Brain pericyte (primary cell): ENCODE results near the gene TUBA4B.
A peak's percentile ranks its signal among the peaks of the same experiment; 100 is the strongest.
"Not testable (repeated sequence)": the region's sequence is repeated elsewhere in the genome, so short reads cannot be mapped to it uniquely, and the experiment has no call there.

Experiments
- DNase-seq: peaks from one replicate; pipeline ENCODE4 v3.0.0-alpha.2; 2012; ENCODE audit warnings: low read depth, low spot score

The TUBA4B gene

DNA sequence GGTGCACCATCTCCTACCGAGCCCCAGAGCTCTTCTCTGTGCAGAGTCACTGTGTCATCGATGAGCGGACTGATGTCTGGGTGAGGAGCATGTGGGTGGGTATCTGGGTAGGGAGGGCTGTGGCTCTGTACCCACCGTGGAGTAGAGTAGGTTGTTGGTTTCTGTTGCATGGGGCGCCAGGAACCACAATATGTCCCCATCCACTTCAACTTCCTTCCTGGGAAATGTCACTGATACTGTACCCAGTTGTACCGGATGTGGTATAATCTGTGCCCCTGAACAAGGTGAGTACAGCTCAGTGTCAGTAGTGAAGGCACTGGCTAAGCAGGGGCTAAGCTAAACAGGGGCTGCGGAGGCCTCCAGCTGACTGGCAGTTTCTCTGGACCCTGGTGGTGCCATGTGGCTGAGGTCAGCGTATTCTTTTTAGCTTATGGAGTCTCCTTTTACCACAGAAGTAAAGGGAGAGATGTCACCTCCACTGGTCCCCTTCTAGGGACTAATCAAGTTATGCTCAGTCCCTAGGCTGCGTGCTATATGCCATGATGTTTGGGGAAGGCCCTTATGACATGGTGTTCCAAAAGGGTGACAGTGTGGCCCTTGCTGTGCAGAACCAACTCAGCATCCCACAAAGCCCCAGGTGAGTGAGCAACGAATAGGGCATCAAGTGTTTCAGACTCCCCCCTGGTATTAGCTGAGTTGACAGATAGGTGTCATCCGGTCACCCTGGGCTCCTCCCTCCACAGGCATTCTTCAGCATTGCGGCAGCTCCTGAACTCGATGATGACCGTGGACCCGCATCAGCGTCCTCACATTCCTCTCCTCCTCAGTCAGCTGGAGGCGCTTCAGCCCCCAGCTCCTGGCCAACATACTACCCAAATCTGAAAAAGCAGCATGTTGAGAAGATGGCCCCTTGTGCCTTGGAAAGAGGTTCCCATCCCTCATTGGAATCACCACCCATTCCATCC, 5.1 kb upstream of the TUBA4B start:
- no peak for DNase-seq

DNA sequence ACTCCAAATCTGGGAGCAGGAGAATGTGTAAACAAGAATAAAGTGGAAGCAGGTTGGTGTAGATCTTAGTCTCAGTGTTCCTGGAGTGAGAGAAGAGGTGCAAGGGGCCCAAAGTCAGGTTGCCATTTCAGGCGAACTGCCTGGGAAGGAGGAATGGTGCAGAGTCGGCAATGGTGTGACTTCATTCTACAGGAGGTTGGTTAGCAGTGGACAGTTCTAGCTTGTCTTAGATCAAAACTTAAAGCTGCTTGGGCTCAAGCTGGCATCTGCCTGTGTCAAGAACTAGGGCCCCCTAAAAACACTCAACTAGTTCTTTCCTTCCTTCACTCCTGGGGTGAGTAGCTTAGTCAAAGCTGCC, 4.2 kb upstream of the TUBA4B start:
- DNase-seq, result no peak

DNA sequence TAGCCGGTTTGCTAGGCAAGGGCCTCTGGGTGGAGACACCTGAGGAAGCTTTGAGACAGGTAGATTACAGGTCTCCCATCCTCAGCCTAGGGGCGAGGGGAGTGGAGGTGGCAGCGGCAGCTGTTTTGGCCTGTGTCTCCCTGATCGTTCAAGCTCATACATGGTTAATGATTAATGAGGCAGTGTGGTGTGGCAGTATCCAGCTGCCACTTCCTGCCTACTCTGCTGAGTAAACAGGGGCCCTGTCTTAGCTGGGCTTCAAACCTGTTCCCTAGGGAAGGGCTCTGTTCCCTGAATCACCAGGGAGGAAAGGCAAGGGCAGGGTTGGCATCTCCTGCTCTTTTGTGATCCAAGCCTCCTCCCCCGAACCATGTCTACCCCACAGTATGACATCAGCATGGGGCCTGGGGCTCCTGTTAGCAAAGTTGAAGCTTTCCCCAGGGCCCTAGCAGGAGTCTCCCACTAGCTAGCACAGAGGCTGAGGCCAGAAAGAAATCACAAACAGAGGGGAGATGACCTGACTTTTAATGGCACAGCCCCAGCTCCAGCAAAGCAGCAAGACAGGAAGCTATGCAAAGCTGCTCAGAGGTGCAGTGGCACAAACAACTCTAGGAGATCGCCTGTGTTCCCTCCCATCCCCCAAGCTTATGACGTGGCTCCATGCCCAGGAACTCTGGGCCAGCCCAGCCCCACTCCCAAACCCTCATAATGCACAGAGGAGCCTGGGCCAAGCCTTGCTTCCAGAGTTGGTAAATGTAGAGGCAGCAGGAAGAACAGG, 3.7 kb upstream of the TUBA4B start:
- DNase-seq, result peak; percentile 21

DNA sequence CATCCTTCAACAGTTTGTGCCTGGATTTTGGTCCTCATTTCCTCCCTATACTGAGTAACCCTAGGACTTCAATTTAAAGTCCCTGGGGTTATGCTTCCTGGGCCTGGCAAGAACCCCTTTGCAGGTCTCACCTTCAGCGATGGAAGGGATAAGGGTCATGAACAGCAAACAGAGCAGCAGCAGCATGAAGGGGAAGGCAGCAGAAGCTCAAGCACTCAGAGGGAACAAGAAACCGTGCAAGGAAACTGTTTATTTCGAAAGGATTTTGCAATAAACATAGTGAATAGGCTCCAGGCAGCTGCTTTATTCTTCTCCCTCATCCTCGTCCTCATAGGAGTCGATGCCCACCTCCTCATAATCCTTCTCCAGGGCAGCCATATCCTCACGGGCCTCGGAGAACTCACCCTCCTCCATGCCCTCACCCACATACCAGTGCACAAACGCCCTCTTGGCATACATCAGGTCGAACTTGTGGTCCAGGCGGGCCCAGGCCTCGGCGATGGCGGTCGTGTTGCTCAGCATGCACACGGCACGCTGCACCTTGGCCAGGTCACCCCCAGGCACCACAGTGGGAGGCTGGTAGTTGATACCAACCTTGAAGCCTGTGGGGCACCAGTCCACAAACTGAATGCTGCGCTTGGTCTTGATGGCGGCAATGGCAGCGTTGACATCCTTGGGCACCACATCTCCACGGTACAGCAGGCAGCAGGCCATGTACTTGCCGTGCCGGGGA, 2.8 kb upstream of the TUBA4B start:
- no peak for DNase-seq

GRCh38 chr2:219251656-219252055, 1.4 kb upstream of the TUBA4B start:
- DNase-seq, result no peak

- no peak for DNase-seq
These were observed 959 bp upstream of the TUBA4B start for GRCh38 chr2:219252084-219252483.

GRCh38 chr2:219252570-219252899, 508 bp upstream of the TUBA4B start:
- DNase-seq, result no peak

DNA sequence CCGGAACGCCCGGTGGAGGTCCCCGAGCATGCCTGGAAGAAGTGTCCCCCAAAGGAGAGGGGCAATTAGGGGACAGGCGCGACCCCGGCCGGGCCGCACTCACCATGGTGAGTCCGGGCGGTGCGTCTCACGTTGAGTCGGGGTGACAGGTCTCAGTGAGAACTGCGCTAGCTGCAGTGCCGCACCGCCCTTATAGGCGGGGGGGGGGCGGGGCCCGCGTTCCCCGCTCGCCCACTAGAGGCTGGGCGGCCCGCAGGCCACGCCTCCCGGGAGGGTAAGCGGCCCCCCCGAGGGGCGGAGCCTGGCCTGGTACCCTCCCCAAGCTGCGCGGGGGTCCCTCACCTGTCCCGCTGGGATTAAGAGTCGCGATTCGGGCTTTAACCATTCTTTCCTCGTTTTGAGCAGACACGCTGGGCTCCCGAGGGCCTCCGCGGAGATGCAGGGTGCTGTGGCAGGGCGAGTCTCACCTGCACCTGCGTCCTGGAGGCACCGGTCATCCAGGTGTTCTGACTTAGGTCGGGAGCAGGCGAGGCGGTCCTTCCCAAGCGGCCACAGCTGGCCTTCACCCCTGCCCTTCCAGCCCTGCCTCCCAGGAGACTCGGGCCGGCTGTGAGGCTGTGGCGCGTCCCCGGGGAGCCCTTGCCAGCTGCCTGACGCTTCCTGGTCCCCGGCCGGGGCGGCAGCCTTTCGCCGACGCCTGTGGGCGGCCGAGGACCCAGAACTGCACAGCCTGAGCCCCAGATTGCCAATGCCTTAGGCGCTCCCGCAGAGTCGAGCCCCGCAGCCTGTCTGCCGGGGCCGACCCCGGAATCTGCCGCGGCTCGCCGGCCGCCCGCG, 928 bp downstream of the TUBA4B start, which contains the start of gene TUBA4A:
Gene TUBA4A, minus strand, starts transcription at position 166 of the 837 bp plus-strand sequence. Its CDS starts 60 bp downstream, at position 106.
- no peak for DNase-seq

GRCh38 chr2:219254590-219255201, 1.7 kb downstream of the TUBA4B start:
- no peak for DNase-seq

DNA sequence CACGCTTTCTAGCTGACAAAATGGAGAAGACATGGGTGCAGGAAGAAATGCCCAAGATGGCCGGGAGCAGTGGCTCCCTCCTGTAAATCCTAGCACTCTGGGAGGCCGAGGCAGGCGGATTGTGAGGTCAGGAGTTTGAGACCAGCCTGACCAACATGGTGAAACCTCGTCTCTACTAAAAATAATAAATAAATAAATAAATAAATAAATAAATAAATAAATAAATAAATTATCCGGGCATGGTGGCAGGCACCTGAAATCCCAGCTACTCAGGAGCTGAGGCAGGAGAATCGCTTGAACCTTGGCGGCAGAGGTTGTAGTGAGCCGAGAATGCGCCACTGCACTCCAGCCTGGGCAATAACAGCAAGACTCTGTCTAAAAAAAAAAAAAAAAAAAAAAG, 5.9 kb downstream of the TUBA4B start:
- not testable (repeated sequence) for DNase-seq

- no peak for DNase-seq
These were observed 8.2 kb downstream of the TUBA4B start for GRCh38 chr2:219261024-219261855.

GRCh38 chr2:219266232-219266631, 13.2 kb downstream of the TUBA4B start:
- DNase-seq, result no peak

DNA sequence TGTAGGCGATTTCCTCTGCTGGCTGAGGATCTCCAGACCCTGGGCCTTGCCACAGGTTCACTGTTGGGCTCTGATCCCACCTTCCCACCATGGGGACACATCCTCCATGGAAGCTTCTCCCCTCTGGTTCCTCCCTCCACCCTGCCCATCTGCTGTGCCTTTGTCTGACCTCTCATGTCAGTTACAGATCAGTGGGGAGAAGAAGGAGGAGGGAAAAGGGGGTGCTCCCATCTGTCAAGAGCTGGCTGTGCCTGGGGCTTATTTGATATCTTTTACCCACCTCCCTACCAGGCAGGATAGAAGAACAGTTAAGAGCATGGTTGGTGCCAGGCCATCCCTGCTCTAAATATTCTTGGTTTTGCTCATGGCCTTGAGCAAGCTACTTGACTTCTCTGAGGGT, 13.8 kb downstream of the TUBA4B start:
- no peak for DNase-seq

- no peak for DNase-seq
These were observed 15.3 kb downstream of the TUBA4B start for GRCh38 chr2:219268294-219268693.

DNA sequence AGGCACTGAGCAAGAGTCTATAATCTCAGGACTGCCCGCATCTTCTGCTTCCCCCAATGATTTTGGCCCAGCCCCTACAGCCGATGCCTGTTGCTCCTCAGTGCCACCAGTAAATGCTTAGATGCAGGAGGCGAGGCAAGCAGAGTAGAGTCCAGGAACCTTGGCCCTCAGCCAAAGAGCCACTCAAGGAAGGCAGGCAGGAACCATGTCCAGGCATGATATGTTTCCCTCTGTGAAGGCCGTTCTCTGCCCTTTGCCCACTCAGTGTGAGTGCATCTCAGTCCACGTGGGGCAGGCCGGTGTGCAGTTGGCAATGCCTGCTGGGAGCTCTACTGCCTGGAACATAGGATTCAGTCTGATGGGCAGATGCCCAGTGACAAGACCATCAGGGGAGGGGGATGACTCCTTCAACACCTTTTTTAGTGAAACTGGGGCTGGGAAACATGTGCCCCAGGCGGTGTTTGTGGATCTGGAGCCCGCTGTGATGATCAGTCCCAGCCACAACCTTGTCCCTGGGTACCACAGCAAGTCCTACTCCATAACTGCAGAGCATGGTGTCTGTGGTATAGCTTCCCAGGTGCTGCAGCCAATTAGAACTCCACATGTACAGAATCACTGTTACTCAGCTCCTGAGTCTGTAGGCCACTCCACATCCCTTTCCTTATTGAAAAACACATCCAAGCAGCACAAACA, 16.5 kb downstream of the TUBA4B start:
- DNase-seq, result no peak

GRCh38 chr2:219270055-219270372, 17.0 kb downstream of the TUBA4B start:
- no peak for DNase-seq

DNA sequence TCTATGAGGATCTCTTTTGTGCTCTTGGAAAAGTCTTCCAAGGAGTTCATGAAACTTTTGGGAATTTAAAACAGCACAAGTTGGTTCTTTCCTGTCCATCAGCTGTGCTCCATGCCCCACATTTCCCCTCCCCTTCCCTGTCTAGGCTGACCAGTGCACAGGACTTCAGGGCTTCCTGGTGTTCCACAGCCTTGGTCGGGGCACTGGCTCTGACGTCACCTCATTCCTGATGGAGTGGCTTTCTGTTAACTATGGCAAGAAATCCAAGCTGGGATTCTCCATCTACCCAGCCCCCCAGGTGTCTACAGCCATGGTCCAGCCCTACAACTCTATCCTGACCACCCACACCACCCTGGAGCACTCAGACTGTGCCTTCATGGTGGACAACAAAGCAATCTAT, 18.0 kb downstream of the TUBA4B start:
- no peak for DNase-seq

DNA sequence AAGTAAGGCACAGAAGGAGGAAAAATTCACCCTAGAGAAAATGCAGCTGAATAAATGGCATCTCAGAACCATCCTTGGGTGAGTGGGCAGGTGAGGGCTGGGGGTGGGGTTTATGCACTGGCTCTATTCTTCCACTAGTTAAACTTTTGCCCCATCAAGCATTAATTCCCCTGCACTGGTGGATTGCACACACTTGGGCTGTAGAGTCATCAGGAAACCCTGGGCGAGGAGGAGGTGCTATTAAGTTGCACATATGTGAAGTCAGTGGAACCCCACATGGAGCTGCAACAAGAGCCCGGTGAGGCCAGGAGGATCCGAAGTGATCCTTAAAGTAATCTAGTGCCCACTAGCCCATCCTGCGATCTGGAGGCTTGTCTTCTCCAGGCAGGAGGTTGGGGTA, 19.3 kb downstream of the TUBA4B start:
- DNase-seq, result no peak

- DNase-seq, result no peak
These were observed 20.0 kb downstream of the TUBA4B start for GRCh38 chr2:219272995-219273394.
